Body of pancreas (tissue), 4 donors: ENCODE results near the gene CHST9.

Experiments used
- CTCF ChIP-seq, 7 experiments: fragments of 450-650 bp in 4 of 7; fragments of 200-600 bp in 3 of 7; sonication (generic) in 3 of 7; IDR thresholded peaks; one replicate each; pipeline ENCODE4 v1.5.1; 2016 to 2019; ENCODE audit warnings: antibody characterized with exemption in 7 of 7
- POLR2A ChIP-seq, 3 donors: fragments of 450-650 bp; IDR thresholded peaks; one replicate each; pipeline ENCODE4 v1.6.1; 2016; ENCODE audit warnings: antibody characterized with exemption in 3 of 3, mild to moderate bottlenecking in 2 of 3

GRCh38 chr18:26960911-26961310 is 224.2 kb downstream of the CHST9 start:
- TF ChIP-seq CTCF (IDR thresholded peaks at IDR 0.05) (no peak), POLR2A (IDR thresholded peaks at IDR 0.05) (no peak)
